IMR-90 (cell line): Measurements from ENCODE around the gene GTPBP4.

Experiments
- BHLHE40 ChIP-seq: fragments of 150-350 bp; IDR thresholded peaks from 2 replicates; pipeline ENCODE4 v1.6.1; 2016; ENCODE audit warnings: mild to moderate bottlenecking, low read depth, low read length
- CEBPB ChIP-seq: IDR thresholded peaks from 2 replicates; pipeline ENCODE4 v1.6.1; 2012; ENCODE audit warnings: low read depth, low read length, improper control_type of control experiment
- CTCF ChIP-seq: conservative IDR thresholded peaks from 2 replicates; pipeline ENCODE4 v1.5.1; 2012; ENCODE audit warnings: mild to moderate bottlenecking, low read depth, low read length, improper control_type of control experiment
- FOS ChIP-seq: fragments of 150-350 bp; IDR thresholded peaks from 2 replicates; pipeline ENCODE4 v1.6.1; 2016; ENCODE audit warnings: low read depth, low read length
- MAFK ChIP-seq: IDR thresholded peaks from 2 replicates; pipeline ENCODE4 v1.6.1; 2012; ENCODE audit warnings: low read depth, low read length, improper control_type of control experiment
- MAZ ChIP-seq: IDR thresholded peaks from 2 replicates; pipeline ENCODE4 v1.6.1; 2012; ENCODE audit warnings: low read depth, mild to moderate bottlenecking, low read length, improper control_type of control experiment, moderate library complexity, borderline replicate concordance
- POLR2A ChIP-seq: IDR thresholded peaks from 2 replicates; pipeline ENCODE4 v1.6.1; 2012; ENCODE audit warnings: mild to moderate bottlenecking, low read depth, low read length
- RAD21 ChIP-seq: IDR thresholded peaks from 2 replicates; pipeline ENCODE4 v1.6.1; 2012; ENCODE audit warnings: low read length, improper control_type of control experiment
- RCOR1 ChIP-seq: IDR thresholded peaks from 2 replicates; pipeline ENCODE4 v1.6.1; 2012; ENCODE audit warnings: mild to moderate bottlenecking, low read length, improper control_type of control experiment; ENCODE audit not compliant: insufficient replicate concordance
- SMC3 ChIP-seq: fragments of 150-350 bp; IDR thresholded peaks from 2 replicates; pipeline ENCODE4 v1.6.1; 2016; ENCODE audit warnings: low read depth, mild to moderate bottlenecking, antibody characterized with exemption, low read length, moderate library complexity
- TF ChIP-seq, protein P1 (sequence below): fragments of 150-350 bp; IDR thresholded peaks from 2 replicates; pipeline ENCODE4 v1.6.1; 2017; ENCODE audit warnings: mild to moderate bottlenecking, antibody characterized with exemption, low read length, low read depth

GRCh38 chr10:1050554-1050953 is 62.3 kb downstream of the GTPBP4 start:
- TF ChIP-seq CTCF: no peak
- TF ChIP-seq CEBPB: no peak
- peak; percentile 41; the same call in 1 of the 2 replicates for TF ChIP-seq POLR2A
- no peak for TF ChIP-seq RCOR1
- TF ChIP-seq MAZ: no peak
- no peak for TF ChIP-seq MAFK
- no peak for TF ChIP-seq SMC3
- TF ChIP-seq RAD21: no peak
- no peak for TF ChIP-seq FOS
- TF ChIP-seq, protein P1, sequence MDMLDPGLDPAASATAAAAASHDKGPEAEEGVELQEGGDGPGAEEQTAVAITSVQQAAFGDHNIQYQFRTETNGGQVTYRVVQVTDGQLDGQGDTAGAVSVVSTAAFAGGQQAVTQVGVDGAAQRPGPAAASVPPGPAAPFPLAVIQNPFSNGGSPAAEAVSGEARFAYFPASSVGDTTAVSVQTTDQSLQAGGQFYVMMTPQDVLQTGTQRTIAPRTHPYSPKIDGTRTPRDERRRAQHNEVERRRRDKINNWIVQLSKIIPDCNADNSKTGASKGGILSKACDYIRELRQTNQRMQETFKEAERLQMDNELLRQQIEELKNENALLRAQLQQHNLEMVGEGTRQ: no peak
- TF ChIP-seq BHLHE40: no peak
